Central memory CD4-positive, alpha-beta T cell (primary cell): ENCODE data around the gene R3HDM1.
"Not testable (repeated sequence)": the region's sequence is repeated elsewhere in the genome, so short reads cannot be mapped to it uniquely, and the experiment has no call there.

Experiments used
- DNase-seq: peaks from one replicate; pipeline ENCODE4 v3.0.0; 2022

R3HDM1 gene

DNA sequence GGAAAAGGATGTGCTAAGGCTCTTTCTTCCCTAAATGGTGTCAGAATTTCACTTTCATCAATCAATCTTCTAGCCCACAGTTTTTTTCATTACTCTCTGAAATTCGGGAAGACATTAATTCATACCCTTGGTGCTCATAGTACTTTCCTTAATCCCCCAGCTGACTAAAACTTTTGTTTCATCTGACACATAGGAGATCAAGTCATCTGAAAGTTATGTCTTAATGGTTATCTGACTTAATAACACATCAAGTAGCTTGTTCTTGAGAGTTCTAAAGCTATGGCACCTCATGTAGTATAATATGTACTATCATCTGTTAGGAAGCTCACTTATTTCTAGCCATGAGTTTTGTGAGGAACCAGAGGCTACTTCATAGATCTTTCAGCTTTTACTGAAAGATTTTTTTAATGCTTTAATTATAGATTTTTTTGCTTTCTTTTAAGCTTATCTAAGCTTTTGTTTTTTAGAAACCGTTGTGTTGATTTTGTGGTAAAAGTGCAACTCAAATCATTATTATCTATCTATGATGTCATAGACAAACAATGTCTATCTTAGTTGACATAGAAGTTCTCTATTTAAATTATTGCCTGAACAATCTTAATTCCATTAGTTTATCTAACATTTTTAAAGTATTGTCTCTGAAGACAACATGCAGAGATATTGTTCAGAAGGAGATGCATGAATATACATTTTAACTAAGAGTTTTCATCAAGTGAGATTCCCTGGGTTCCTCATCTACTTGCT is 116.7 kb downstream of the R3HDM1 start:
- DNase-seq: no peak

DNA sequence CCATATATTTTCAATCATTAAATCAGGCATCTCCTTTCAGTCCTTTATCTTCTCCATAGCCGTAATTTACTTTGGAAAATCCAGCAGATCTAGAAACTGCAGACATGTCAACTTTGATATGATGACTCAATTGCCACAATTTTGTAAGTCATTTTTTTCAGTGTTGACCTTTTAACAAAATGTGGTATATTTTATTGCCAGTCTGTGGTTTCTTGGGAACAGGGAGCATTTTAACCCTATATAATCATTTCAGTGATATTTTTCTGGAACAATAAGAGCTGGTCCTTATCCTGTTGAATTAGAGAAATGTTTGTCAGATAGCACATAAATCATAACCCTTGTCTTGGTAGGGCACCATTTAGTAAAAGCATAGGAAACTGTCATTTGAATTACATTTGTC is 119.4 kb downstream of the R3HDM1 start:
- no peak for DNase-seq

DNA sequence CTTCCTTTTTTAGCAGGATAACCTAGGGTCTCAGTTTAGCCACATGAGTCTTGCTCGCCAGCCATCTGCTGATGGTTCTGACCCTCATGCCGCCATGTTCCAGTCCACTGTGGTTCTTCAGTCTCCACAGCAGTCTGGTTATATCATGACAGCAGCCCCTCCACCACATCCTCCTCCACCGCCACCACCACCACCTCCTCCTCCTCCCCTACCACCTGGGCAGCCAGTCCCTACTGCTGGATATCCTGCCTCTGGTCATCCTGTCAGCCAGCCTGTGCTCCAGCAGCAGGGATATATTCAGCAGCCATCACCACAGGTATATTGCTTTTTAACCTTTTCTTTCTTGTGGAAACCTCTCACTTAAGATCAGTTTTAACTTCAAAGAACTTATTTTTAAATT is 120.4 kb downstream of the R3HDM1 start:
- DNase-seq: no peak

DNA sequence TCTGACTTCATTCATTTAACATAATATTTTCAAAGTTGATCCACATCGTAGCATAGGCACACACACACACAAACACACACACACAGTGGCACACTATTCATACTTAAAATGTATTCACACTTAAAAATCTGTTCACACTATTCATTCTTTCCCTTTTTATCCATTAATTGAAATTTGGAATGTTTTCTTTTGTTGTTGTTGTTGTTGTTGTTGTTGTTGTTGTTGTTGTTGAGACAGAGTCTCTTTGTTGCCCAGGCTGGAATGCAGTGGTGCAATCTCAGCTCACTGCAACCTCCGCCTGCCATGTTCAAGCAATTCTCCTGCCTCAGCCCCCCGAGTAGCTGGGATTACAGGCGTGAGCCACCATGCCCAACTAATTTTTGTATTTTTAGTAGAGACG is 123.0 kb downstream of the R3HDM1 start:
- DNase-seq: not testable (repeated sequence)

DNA sequence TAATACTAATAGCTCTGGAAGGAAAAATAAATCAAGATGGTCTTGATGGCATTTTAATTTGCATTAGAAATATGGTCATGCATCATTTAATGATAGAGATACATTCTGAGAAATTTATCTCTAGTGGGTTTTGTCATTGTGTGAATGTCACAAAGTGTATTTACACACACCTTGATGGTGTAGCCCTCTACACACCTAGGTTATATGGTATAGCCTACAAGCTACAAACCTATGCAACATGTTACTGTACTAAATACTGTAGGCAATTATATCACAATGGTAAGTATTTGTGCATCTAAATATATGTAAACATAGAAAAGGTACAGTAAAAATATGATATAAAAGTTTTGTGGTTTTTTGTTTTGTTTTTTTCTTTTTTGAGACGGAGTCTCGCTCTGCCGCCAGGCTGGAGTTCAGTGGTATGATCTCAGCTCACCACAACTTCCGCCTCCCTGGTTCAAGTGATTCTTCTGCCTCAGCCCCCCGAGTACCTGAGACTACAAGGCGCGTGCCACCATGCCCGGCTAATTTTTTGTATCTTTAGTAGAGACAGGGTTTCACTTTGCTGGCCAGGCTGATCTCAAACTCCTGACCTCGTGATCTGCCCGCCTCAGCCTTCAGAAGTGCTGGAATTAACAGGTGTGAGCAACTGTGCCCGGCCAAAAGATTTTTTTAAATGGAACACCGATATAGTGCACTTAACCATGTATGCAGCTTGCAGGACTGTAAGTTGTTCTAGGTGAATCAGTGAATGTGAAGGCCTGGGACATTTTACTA is 126.7 kb downstream of the R3HDM1 start:
- peak; percentile 56 for DNase-seq

DNA sequence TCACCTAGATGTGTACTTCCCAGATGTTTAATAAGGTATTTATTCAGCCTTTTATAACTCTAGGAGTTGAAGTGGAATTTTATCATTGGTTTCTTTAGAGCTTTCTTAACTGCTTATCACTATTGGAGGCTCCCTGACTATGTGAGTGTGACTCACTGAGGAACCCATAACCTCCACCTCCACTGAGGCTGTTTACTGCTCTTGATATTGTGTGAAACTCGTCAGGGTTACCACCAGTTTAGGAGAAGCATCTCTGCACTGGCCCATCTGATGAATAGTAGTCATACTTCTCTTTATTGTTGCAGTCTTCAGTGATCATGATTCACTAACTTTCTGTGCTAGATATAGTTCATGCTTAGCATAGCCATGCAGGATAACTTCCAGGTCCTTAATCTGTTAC is 130.8 kb downstream of the R3HDM1 start:
- DNase-seq: no peak

DNA sequence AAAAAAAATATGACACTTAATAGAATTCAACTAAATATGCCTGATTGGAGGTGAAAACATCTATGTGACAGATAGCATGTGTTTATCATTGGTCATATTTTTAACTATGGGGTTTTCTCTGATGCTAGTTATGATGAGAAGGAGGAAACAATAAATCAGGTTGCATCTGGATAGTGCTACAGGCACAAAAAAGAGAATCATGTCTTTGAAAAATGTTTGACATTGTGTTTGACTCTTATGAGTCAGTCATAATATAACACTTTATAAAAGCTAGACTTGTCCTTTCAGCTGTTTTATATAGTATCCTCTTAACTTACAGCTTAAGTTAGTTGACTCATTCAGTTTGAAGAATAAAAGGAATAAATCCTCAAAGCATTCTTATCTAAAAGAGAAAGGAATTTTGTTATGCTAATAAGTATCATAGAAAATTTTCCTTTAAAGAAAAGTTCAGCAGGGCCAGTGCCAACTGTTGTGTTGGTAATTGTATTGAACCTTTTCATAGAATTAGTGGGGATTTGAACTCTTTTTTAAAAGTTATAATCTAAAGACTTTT is 131.9 kb downstream of the R3HDM1 start:
- DNase-seq: no peak

DNA sequence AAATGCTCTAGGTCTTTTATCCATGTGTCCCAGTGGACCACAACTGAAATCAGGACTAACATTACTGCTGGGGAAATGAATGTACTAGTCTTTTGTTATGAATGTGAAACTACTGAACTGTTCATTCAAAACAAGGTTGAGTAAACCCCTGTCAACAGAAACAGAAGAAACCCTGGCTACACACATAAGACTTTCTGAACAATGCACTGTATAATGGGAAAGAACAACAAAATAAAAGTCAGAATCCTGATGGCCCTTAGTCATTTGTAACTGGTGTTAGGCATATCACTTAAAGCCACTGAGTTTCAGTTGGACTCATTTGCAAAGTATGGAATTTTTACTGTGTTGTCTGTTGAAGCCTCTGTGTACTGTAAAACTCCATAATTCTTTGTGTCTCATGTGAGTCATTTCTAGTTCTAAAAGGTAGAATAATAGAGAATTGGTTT is 133.4 kb downstream of the R3HDM1 start:
- DNase-seq: no peak

DNA sequence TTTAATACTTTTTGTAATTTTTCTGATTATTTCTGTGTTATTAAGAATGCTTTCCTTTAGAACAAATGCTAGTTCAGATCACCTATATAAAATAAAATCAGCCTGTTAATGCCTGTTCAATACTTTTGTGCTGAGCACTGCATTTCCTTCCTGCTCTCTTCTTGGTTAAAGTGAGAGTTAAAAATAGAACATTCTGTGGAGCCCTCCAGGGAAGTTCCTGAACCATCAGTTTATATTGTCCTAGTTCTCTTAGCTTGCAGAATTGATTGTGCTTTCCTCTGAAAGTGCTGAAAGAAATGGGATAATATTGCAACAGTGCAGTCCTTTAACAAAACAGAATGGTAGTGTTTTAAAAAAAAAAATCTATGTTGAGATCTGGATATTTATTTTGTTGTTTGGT is 135.8 kb downstream of the R3HDM1 start:
- DNase-seq: no peak

DNA sequence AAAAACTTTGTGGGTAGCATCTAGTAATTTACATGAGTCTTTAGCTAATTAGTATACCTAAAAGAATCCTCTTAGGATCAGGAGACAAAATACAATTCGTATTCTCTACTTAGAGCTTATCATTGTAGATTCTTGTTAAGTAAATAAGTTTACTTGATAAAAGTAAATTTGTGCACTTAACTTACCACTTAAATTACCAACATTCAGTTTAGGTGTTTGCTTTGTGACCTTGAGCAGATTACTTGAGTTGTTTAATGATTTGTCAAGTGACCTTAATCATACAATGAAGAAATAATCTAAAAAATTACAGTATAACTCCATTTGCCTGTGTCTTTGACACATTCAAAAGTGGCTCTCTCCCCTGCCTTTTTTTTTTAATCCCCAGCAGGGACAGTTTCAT is 143.2 kb downstream of the R3HDM1 start:
- no peak for DNase-seq

DNA sequence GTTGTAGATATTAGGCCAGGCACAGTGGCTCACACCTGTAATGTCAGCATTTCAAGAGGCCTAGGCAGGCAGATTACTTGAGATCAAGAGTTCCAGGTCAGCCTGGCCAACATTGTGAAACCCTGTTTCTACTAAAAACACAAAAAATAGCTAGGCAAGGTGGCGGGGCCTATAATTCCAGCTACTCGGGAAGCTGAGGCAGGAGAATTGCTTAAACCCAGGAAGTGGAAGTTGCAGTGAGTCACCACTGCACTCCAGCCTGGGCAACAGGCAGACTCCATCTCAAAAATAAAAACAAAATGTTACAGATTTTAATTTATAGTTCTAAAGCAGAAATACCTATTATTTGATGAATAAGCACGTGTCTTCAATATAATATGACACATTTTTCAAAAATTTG is 144.7 kb downstream of the R3HDM1 start:
- DNase-seq: no peak

DNA sequence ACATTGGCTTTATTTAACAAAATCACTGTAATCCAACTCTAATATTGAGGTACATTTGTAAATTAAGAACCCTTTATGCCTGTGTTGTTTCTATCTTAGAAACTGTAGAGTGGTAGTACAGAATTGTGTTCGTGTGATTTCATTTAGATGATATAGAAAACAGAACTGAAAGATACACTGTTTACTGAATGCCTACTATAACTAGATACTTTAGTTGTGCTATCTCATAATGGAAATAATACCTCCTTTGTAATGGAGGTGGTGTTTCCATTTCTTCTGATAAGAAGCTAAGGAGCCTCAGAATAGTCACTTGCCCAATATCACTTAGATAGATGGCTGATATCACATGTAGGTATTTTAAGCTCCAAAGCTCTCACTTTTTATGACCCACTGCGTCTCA is 147.8 kb downstream of the R3HDM1 start:
- DNase-seq: no peak

DNA sequence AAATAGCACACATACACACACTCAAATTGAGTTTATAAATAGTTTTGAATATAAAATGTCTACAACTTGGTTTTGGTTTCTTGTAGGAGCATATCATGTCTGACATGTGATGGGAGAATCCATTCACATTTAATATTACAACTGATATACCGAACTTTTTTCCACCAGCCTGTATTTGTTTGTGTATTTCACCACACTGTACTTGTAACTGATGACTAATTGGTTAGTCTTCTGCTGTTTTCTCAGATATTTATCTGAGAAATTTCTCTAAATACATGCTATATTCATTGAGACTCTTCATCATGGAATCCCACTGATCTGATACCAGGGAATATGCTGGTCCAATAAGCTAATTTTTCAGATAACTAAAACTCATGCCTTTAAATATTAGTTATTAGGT is 154.1 kb downstream of the R3HDM1 start:
- no peak for DNase-seq

DNA sequence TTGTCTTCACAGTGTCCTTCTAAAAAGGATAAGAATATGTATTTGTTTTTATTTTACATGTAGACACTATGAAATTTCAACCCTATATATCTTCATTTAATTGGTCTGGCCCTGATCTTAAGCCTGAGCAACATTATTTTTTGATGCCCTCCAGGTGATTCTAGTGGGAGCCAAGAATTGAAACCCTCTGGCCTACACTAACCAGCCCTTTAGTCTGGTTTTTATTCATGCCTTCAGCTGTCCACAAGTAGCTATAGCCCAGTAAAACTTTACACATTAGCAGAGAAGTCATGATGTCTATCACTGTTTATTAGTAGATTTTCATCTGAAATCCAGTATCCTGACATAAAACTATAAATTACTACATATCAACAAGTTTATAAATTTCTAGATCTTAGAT is 157.7 kb downstream of the R3HDM1 start:
- no peak for DNase-seq

DNA sequence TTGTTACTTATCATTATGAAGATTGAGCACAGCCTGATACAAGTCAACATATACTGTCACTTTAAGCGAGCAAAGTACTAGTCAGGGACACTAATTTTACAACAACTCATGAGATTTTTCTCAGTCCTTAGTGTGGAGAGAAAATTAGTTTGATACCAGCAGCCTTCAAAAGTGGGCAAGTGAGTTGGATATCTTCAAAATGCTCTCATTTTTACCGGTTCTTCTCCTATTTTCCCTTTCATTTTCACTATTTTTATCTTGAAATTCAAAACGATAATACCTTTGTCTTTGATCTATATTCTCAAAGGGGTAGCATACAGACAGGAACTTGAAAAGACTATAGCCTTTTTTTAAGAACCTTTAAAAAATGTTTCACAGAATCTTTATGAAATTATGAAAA is 158.4 kb downstream of the R3HDM1 start:
- no peak for DNase-seq

DNA sequence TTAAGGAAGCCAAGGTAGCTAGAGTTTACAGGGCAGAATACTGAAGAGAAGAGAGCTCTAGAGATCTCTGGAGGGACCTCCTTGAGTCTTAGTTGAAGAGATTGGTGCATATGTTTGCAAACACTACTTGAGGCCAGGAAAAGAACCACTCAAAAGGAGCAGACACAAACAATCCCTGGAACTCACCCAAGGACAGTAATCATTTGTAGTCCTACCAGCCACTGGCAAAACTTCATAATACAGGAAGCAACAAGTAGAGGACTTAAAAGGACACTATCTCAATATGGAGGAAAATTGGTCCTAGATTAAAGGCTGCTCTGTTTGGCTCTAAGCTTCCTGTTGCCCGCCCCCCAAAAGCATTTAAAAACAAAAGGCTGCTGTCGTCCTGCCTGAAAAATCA is 163.4 kb downstream of the R3HDM1 start:
- DNase-seq: no peak

DNA sequence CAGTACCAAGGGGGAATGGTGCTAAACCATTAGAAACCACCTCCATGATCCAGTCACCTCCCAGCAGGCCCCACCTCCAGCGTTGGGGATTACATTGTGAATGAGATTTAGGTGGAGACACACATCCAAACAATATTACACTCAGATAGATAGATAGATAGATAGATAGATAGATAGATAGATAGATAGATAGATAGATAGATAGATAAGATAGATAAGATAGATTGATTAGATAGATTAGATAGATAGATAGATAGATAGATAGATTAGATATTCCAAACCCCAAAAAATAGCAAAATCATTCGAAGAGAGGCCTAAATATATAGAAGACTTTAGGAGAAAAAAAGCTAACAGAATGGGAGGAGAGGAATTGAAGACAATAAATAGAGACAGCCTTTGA is 167.6 kb downstream of the R3HDM1 start:
- DNase-seq: no peak

DNA sequence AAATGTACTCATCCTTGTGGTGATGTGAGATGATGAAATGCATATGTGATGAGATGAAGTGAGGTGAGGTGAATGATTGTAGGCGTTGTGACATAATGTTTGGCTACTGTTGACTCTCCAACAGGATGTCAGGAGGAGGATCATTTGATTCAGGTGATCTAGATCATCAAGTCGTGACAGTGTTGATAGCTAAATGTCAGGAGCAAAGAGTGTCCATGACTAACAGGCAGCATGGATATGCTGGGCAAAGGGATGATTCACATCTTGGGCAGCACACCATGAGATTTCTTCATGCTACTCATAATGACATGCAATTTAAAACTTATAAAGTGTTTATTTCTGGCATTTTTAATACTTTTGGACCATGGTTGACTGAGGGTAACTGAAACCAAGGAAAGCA is 170.2 kb downstream of the R3HDM1 start:
- DNase-seq: no peak

DNA sequence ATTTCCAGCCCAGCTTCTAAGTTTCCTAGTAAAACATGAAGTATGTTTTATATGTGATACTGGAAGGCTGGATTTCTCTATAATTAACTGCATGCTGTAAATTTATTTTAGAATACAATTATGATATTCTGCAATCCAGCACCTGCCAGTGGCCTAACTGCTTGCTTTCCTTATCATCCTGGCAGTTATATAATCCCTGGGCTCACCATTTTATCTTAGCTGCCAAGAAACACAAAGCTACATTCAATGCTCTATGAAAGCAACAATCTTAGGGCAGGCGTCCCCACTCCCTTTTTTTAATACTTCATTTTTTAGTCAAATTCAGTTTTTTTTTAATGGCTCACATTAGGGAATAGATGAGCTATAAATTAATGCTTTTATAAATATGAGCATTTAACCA is 172.0 kb downstream of the R3HDM1 start:
- no peak for DNase-seq

DNA sequence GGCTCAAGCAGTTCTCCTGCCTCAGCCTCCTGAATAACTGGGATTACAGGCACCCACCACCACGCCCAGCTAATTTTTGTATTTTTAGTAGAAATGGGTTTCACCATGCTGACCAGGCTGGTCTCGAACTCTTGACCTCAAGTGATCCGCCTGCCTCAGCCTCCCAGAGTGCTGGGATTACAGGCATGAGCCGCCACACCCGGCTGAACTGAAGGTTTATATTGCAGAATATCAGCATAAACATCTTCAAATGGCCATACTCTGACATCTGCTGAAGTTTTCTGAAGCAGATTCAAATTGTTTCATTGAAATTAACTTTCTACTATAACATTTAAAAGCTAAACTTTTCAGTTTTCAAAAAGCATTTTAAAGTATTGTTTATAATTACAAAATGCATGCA is 172.8 kb downstream of the R3HDM1 start:
- DNase-seq: not testable (repeated sequence)

DNA sequence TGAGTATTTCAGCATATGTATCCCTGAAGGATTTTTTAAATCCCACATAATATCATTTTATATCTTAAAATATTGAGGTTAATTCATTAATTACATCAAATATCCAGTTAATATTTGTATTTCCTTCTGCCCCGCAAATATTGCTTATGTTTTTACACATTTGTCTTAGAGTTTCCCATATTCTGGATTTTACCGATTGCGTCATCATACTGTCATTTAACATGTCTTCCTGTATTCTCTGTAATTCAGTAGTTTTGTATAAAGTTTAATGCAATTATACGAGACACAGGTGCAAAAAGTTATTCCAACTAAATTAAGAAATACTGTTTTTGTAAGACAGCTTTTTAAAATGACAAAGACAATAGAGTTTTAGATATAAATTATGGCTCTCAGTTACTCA is 176.9 kb downstream of the R3HDM1 start:
- DNase-seq: no peak

DNA sequence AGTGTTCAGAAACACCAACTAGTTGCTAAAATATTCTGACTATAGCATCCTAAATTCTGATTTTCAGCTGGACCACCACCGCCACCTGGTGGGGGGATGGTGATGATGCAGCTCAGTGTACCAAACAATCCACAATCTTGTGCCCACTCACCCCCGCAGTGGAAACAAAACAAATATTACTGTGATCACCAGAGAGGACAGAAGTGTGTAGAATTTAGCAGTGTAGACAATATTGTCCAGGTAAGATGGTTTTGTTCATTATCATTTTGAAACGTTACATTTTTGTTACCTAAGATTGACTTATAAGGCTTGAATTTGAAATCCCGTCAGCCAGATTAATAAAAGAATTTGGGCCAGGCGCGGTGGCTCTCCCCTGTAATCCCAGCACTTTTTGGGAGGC is 178.7 kb downstream of the R3HDM1 start:
- peak; percentile 45 for DNase-seq

DNA sequence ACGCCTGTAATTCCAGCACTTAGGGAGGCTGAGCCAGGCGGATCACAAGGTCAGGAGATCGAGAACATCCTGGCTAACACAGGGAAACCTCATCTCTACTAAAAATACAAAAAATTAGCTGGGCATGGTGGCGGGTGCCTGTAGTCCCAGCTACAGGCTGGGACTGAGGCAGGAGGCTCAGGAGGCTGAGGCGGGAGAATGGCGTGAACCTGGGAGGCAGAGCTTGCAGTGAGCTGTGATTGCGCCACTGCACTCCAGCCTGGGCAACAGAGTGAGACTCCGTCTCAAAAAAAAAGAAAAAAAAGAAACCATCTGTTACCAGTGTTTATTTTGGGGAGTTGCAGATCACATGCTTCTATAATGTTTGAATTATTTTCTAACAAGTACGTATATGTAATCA is 183.8 kb downstream of the R3HDM1 start:
- not testable (repeated sequence) for DNase-seq

DNA sequence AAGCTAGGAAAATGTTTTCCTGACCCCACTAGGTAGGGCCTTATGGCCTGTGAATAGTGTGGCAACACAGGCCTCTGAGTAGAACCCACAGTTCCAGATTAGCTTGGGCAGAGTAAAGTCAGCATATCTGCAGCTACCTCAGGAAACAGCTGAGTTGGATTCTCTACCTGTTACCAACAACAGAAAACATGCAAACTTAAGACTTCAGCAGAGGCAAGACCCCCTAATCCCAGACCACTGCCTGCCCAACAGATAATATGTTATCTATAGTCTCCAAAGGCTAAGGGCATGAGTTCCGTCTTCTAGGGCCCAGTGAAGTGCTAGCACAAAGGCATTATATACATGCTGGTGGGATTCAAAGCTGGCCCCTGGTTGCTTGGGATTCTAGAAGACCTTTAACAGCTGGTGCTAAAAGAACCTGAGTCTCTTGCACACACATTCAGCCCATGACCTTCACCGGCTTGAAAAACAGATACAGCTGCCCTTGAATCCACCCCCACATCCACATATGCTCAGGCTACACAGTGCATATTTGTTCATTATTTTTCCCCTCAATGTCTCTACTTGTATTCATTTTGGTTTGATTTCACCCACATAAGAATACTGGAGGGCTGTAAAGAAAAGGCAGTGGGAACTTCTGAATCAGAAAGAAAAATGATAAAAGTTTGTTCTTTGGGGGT is 196.9 kb downstream of the R3HDM1 start:
- no peak for DNase-seq
